ENCODE data around the gene ZBTB7C. TPM values are rescaled to one million over a fixed set of nuclear protein-coding genes. Genes with fewer than 3 reads are reported as not detected.

ZBTB7C gene
- total RNA-seq, 1 experiment from 2014 or later = 0.32 TPM

GRCh38 chr18:48293954-48294898 is 115.0 kb downstream of the ZBTB7C start:
- intact Hi-C loops (cut with micrococcal nuclease; ENCODE audit: unreplicated experiment) = no loop called here
- no peaks in the 10 kb centered on the region for H3K27me3 ChIP-seq (replicated peaks; ENCODE audit: insufficient read depth, low read depth, low read length, poor library complexity)
- POLR2A ChIA-PET (ENCODE audit: low non-redundant PET) = no interaction called here
- no peaks in the 10 kb centered on the region for H3K9me3 ChIP-seq (ENCODE audit: low read depth, low read length, poor library complexity, severe bottlenecking)
- no peaks in the 10 kb centered on the region for H3K36me3 ChIP-seq (ENCODE audit: insufficient read depth, low read length, poor library complexity, severe bottlenecking)
- H3K27ac ChIP-seq (ENCODE audit: low read depth, low read length, poor library complexity, severe bottlenecking) = no peak overlapping the region
- no peaks in the 10 kb centered on the region for H3K4me1 ChIP-seq (ENCODE audit: insufficient read depth, low read length, poor library complexity, severe bottlenecking)
- DNase-seq (ENCODE audit: low spot score) = no peak
- no peak overlapping the region for H3K4me3 ChIP-seq (ENCODE audit: low read depth, low read length, poor library complexity, severe bottlenecking)
- no TSS peak for BruUV-seq (replicated peaks)
- TF ChIP-seq CTCF (conservative IDR thresholded peaks at IDR 0.05; ENCODE audit: low read depth, low read length) = no peak
- no peak for TF ChIP-seq EZH2 (IDR thresholded peaks at IDR 0.05; ENCODE audit: borderline replicate concordance, low read depth, low read length, poor library complexity, severe bottlenecking)
- CTCF ChIA-PET = no interaction called here

- Histone ChIP-seq H3K27ac (ENCODE audit: low read depth, low read length, poor library complexity, severe bottlenecking) (no peak overlapping the region), H3K36me3 (ENCODE audit: insufficient read depth, low read length, poor library complexity, severe bottlenecking) (no peaks in the 10 kb centered on the region), H3K27me3 (replicated peaks; ENCODE audit: insufficient read depth, low read depth, low read length, poor library complexity) (no peaks in the 10 kb centered on the region), H3K4me1 (ENCODE audit: insufficient read depth, low read length, poor library complexity, severe bottlenecking) (no peaks in the 10 kb centered on the region), H3K4me3 (ENCODE audit: low read depth, low read length, poor library complexity, severe bottlenecking) (no peak overlapping the region), H3K9me3 (ENCODE audit: low read depth, low read length, poor library complexity, severe bottlenecking) (no peaks in the 10 kb centered on the region)
- CTCF ChIA-PET = no interaction called here
- POLR2A ChIA-PET (ENCODE audit: low non-redundant PET) = no interaction called here
- BruUV-seq (replicated peaks) = no TSS peak
- no peak for DNase-seq (ENCODE audit: low spot score)
- intact Hi-C loops (cut with micrococcal nuclease; ENCODE audit: unreplicated experiment) = no loop called here
- TF ChIP-seq CTCF (conservative IDR thresholded peaks at IDR 0.05; ENCODE audit: low read depth, low read length) (no peak), EZH2 (IDR thresholded peaks at IDR 0.05; ENCODE audit: borderline replicate concordance, low read depth, low read length, poor library complexity, severe bottlenecking) (no peak)
These were observed 116.3 kb downstream of the ZBTB7C start for GRCh38 chr18:48292782-48293424.

GRCh38 chr18:48292229-48292628 is 117.0 kb downstream of the ZBTB7C start:
- POLR2A ChIA-PET (ENCODE audit: low non-redundant PET) = no interaction called here

More at GRCh38 chr18:48292229-48292628, 117.0 kb downstream of the ZBTB7C start:
- TF ChIP-seq EZH2 (IDR thresholded peaks at IDR 0.05; ENCODE audit: borderline replicate concordance, low read depth, low read length, poor library complexity, severe bottlenecking) (no peak), CTCF (conservative IDR thresholded peaks at IDR 0.05; ENCODE audit: low read depth, low read length) (no peak)
- no TSS peak for BruUV-seq (replicated peaks)
- Histone ChIP-seq H3K27me3 (replicated peaks; ENCODE audit: insufficient read depth, low read depth, low read length, poor library complexity) (no peaks in the 10 kb centered on the region), H3K36me3 (ENCODE audit: insufficient read depth, low read length, poor library complexity, severe bottlenecking) (no peaks in the 10 kb centered on the region), H3K27ac (ENCODE audit: low read depth, low read length, poor library complexity, severe bottlenecking) (no peak overlapping the region), H3K4me1 (ENCODE audit: insufficient read depth, low read length, poor library complexity, severe bottlenecking) (no peaks in the 10 kb centered on the region), H3K9me3 (ENCODE audit: low read depth, low read length, poor library complexity, severe bottlenecking) (no peaks in the 10 kb centered on the region), H3K4me3 (ENCODE audit: low read depth, low read length, poor library complexity, severe bottlenecking) (no peak overlapping the region)
- intact Hi-C loops (cut with micrococcal nuclease; ENCODE audit: unreplicated experiment) = no loop called here
- CTCF ChIA-PET = no interaction called here
- no peak for DNase-seq (ENCODE audit: low spot score)
